Body of pancreas (tissue), 4 donors: ENCODE results near the gene FBXO2.

Experiments
- CTCF ChIP-seq, 7 experiments: fragments of 450-650 bp in 4 of 7; fragments of 200-600 bp in 3 of 7; sonication (generic) in 3 of 7; IDR thresholded peaks; one replicate each; pipeline ENCODE4 v1.5.1; 2016 to 2019; ENCODE audit warnings: antibody characterized with exemption in 7 of 7
- POLR2A ChIP-seq, 3 donors: fragments of 450-650 bp; IDR thresholded peaks; one replicate each; pipeline ENCODE4 v1.6.1; 2016; ENCODE audit warnings: antibody characterized with exemption in 3 of 3, mild to moderate bottlenecking in 2 of 3

GRCh38 chr1:11649237-11649623 lies 5.0 kb downstream of the FBXO2 start:
- no peak for TF ChIP-seq CTCF (IDR thresholded peaks at IDR 0.05)
- no peak for TF ChIP-seq POLR2A (IDR thresholded peaks at IDR 0.05)
